ENCODE data around the gene ENOX1. TPM values are rescaled to one million over a fixed set of nuclear protein-coding genes. Genes with fewer than 3 reads are reported as not detected.

ENOX1 gene
- total RNA-seq, 1 experiment from 2014 or later: 0.95 TPM

DNA sequence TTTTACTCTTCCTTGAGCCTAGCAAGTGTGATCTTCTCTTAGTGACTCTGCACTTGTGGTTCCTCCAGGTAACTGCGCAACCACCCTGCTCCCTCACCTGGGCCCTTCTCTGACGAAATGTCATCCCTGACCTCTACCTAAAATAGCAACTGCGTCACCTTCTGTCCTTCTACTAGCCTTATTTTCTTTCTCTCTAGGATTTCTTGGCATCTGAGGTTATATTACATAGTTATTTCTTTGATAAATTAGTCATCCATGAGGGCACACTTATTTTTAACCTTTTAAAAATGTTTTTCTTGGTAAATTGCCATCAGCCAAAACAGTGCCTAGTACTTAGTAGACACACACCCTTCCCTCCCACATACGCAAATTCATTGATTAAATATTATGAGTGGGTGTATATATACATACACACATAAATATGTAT is 355.5 kb downstream of the ENOX1 start:
- Histone ChIP-seq H4K20me1 (ENCODE audit: low read length) (no peaks in the 10 kb centered on the region), H3K4me1 (ENCODE audit: insufficient read depth, low read length) (peaks cover 25% of the 10 kb centered on the region), H3K4me2 (ENCODE audit: low read length) (no peak overlapping the region), H3K4me3 (ENCODE audit: low read length) (no peak overlapping the region), H3K27me3 (ENCODE audit: low read length) (no peaks in the 10 kb centered on the region), H3F3A (ENCODE audit: low read length, unreplicated experiment) (no peaks in the 10 kb centered on the region), H3K9me3 (ENCODE audit: low read length) (no peaks in the 10 kb centered on the region), H3K27ac (ENCODE audit: low read length) (0 out of 2 replicates have a peak overlapping the region, but pooled peaks have one; percentile 1), H3K79me2 (ENCODE audit: low read length) (no peaks in the 10 kb centered on the region), H2AFZ (ENCODE audit: low read length) (no peak overlapping the region), H3K9ac (ENCODE audit: low read length) (no peak overlapping the region), H3K9me2 (replicated peaks; ENCODE audit: low read length) (no peaks in the 10 kb centered on the region), H3K36me3 (ENCODE audit: low read depth, low read length) (no peaks in the 10 kb centered on the region)
- POLR2A ChIA-PET (ENCODE audit: unreplicated experiment): no interaction called here
- BruUV-seq (replicated peaks): no TSS peak
- CTCF ChIA-PET: no interaction called here
- DNase-seq (peak; percentile 68), ATAC-seq (peak; percentile 66)
- no peak for TF ChIP-seq EZH2 (IDR thresholded peaks at IDR 0.05; ENCODE audit: low read length, unreplicated experiment)
- TF ChIP-seq, protein P1, sequence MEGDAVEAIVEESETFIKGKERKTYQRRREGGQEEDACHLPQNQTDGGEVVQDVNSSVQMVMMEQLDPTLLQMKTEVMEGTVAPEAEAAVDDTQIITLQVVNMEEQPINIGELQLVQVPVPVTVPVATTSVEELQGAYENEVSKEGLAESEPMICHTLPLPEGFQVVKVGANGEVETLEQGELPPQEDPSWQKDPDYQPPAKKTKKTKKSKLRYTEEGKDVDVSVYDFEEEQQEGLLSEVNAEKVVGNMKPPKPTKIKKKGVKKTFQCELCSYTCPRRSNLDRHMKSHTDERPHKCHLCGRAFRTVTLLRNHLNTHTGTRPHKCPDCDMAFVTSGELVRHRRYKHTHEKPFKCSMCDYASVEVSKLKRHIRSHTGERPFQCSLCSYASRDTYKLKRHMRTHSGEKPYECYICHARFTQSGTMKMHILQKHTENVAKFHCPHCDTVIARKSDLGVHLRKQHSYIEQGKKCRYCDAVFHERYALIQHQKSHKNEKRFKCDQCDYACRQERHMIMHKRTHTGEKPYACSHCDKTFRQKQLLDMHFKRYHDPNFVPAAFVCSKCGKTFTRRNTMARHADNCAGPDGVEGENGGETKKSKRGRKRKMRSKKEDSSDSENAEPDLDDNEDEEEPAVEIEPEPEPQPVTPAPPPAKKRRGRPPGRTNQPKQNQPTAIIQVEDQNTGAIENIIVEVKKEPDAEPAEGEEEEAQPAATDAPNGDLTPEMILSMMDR (conservative IDR thresholded peaks at IDR 0.05; ENCODE audit: low read depth, low read length): no peak
- no peak for TF ChIP-seq EZH2phosphoT487 (IDR thresholded peaks at IDR 0.05; ENCODE audit: borderline replicate concordance, low read length)
- intact Hi-C loops (cut with micrococcal nuclease): loop anchor here (10.0 kb wide), 1 partner anchor 93 kb away; no protein-coding TSS in a partner anchor

DNA sequence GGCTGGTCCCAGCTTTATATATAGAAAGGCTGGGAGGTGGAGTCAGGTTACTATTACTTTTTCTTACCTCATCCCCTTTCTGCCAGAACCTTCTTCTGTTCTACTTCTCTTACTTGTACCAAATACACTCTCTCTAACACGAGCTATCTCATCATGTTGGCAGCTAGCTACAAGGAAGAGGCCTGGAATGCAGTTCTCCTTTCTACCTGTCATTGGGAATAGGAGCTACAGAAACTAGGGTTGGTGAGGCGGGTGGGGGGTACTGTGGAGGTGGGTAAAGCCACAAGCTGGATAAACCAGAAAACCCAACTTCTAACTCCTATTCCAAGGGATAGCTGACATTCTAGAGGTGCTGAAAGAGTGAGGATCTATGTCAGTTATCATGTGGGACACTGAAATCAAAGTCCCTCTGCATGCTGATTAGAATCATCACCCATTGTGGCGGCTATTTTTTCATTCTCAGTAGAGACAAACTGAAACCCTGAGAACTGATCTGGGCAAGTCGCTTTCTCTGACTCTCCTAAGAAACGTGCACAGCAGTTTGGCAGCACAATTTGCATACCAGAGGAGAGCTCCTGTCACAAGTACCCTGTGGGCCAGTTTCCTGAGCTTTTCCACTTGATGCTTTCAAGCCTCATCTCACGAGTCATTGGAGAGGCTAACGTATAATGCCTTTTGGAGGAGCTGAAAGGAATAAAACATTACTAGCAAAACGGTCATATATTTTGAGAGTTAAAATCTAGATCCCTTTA is 358.1 kb downstream of the ENOX1 start:
- Histone ChIP-seq H3K4me2 (ENCODE audit: low read length) (no peak overlapping the region), H3K9me2 (replicated peaks; ENCODE audit: low read length) (no peaks in the 10 kb centered on the region), H3K27me3 (ENCODE audit: low read length) (no peaks in the 10 kb centered on the region), H3K36me3 (ENCODE audit: low read depth, low read length) (no peaks in the 10 kb centered on the region), H3K79me2 (ENCODE audit: low read length) (no peaks in the 10 kb centered on the region), H3K27ac (ENCODE audit: low read length) (no peak overlapping the region), H3K4me1 (ENCODE audit: insufficient read depth, low read length) (peaks cover 20% of the 10 kb centered on the region), H4K20me1 (ENCODE audit: low read length) (no peaks in the 10 kb centered on the region), H3K4me3 (ENCODE audit: low read length) (no peak overlapping the region), H2AFZ (ENCODE audit: low read length) (no peak overlapping the region), H3K9ac (ENCODE audit: low read length) (no peak overlapping the region), H3K9me3 (ENCODE audit: low read length) (no peaks in the 10 kb centered on the region), H3F3A (ENCODE audit: low read length, unreplicated experiment) (no peaks in the 10 kb centered on the region)
- ChIA-PET CTCF (no interaction called here), POLR2A (ENCODE audit: unreplicated experiment) (interaction anchor here (0.6 kb wide), 1 partner anchor 303 kb away, joined by 5 read pairs; no protein-coding TSS in a partner anchor)
- intact Hi-C loops (cut with micrococcal nuclease): no loop called here
- DNase-seq: no peak
- TF ChIP-seq, protein P1 (conservative IDR thresholded peaks at IDR 0.05; ENCODE audit: low read depth, low read length): no peak
- no peak for TF ChIP-seq EZH2 (IDR thresholded peaks at IDR 0.05; ENCODE audit: low read length, unreplicated experiment)
- no peak for TF ChIP-seq EZH2phosphoT487 (IDR thresholded peaks at IDR 0.05; ENCODE audit: borderline replicate concordance, low read length)
- no TSS peak for BruUV-seq (replicated peaks)
- no peak for ATAC-seq

DNA sequence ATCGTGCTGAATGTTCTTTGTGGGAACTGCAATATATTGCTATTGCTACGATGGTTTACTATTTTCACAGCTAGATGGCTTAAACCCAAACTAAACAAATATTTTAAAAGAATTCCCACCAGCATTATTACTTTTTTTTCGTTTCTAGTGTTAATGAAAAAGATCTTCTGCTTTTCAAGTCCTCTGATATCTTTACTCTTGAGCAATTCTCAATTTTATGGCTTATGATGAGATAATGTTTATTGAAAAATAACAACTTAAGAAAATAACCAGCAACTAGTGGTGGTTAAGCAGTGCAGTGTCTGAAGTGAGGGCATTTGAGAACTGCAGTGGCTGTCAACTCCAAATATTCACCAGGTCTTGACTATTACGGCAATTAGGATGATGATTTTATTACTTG is 360.4 kb downstream of the ENOX1 start:
- intact Hi-C loops (cut with micrococcal nuclease): no loop called here
- H3K9ac ChIP-seq (ENCODE audit: low read length): no peak overlapping the region
- BruUV-seq (replicated peaks): no TSS peak
- H4K20me1 ChIP-seq (ENCODE audit: low read length): no peaks in the 10 kb centered on the region
- ChIA-PET POLR2A (ENCODE audit: unreplicated experiment) (no interaction called here), CTCF (no interaction called here)
- TF ChIP-seq, protein P1 (conservative IDR thresholded peaks at IDR 0.05; ENCODE audit: low read depth, low read length): no peak
- no peak overlapping the region for H3K27ac ChIP-seq (ENCODE audit: low read length)
- no peaks in the 10 kb centered on the region for H3K36me3 ChIP-seq (ENCODE audit: low read depth, low read length)
- no peaks in the 10 kb centered on the region for H3K79me2 ChIP-seq (ENCODE audit: low read length)
- DNase-seq: no peak
- H3K9me2 ChIP-seq (replicated peaks; ENCODE audit: low read length): no peaks in the 10 kb centered on the region
- H3K27me3 ChIP-seq (ENCODE audit: low read length): no peaks in the 10 kb centered on the region
- no peak overlapping the region for H3K4me2 ChIP-seq (ENCODE audit: low read length)
- H3K4me3 ChIP-seq (ENCODE audit: low read length): no peak overlapping the region
- ATAC-seq: no peak
- H2AFZ ChIP-seq (ENCODE audit: low read length): no peak overlapping the region
- H3F3A ChIP-seq (ENCODE audit: low read length, unreplicated experiment): no peaks in the 10 kb centered on the region
- no peaks in the 10 kb centered on the region for H3K9me3 ChIP-seq (ENCODE audit: low read length)
- peaks cover 13% of the 10 kb centered on the region for H3K4me1 ChIP-seq (ENCODE audit: insufficient read depth, low read length)
